ENCODE data around the gene ZNF654.
A peak's percentile ranks its signal among the peaks of the same experiment; 100 is the strongest.
"Not testable (repeated sequence)": the region's sequence is repeated elsewhere in the genome, so short reads cannot be mapped to it uniquely, and the experiment has no call there.

Gene ZNF654

DNA sequence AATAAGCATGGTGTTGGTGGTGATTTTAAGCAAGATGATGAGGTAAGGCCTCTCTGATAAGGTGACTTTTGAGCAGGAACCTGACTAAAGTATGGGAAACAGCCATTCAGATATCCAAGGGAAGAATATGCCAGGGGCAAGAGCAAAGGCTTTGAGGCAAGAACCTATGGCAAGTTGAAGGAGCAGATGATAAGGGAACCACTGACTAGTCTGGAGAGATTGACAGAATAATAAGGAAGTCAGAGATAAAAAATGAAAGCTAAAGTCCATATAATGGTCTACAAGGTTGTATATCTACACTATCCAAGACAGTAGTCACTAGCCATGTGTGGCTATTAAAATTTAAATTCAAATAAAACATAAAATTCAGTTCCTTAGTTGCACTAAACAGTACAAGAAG is 88.2 kb downstream of the ZNF654 start:
- peak in 1 of 2 experiments; percentile 14 for DNase-seq

DNA sequence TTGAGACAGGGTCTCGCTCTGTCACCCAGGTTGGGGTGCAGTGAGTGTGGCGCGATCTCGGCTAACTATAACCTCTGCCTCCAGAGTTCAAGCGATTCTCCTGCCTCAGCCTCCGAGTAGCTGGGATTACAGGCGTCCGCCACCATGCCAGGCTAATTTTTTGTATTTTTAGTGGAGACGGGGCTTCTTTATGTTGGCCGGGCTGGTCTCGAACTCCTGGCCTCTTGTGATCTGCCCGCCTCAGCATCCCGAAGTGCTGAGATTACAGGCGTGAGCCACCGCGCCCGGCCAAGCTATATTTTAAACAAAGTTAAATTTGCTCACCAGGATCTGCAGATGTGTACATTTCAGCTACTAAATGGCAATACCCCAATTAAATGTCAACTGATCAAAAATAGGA is 89.6 kb downstream of the ZNF654 start:
- no peak for DNase-seq

GRCh38 chr3:88149101-88149508 is 90.0 kb downstream of the ZNF654 start:
- peak; percentile 57 to 71 for DNase-seq

GRCh38 chr3:88149509-88150362 is 90.7 kb downstream of the ZNF654 start, which contains the start of gene C3orf38:
Gene C3orf38 (plus strand): TSS chr3:88149959. CDS start chr3:88150053, 94 bp downstream.
- DNase-seq = peak; percentile 92 to 93

DNA sequence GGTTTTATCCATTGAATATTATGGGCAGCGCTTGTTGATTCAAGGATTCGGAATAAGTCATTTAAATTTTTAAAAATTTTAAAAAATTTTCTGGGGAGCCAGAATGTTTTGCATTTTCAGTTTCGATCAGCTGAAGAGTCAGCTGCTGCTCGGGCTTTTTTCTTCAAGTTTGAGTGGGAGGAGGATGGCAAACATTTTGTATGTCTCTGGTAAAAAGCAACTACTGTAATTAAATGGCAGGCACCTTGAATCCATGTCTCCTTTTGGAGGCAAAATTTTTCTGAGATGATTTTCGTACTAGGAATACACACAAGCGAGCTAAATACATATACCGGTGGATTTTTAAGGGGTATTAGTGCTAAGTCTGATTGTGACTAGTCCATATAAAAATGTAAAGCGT is 91.3 kb downstream of the ZNF654 start:
- peak; percentile 29 to 39 for DNase-seq

DNA sequence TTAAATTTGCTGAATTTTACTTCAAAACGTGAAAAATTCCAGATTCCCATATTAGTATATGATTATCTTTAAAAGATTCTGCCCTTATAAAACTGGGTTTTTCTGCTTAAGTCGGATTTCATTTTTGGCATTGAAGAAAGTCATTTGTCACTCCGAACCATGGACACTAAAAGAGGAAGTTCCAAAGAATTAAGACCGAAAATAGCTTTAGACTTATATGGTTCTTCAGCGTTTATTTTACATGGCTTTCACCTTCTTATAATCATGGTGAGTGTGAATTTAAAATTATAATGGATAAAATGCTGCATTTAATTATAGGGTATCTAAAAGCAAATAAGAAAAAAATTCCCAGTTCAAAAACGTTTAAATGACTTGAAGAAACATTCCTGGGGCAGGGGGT is 91.8 kb downstream of the ZNF654 start:
- DNase-seq = peak; percentile 57 to 63

- DNase-seq = no peak
Observed at GRCh38 chr3:88151358-88151757, 92.3 kb downstream of the ZNF654 start.

DNA sequence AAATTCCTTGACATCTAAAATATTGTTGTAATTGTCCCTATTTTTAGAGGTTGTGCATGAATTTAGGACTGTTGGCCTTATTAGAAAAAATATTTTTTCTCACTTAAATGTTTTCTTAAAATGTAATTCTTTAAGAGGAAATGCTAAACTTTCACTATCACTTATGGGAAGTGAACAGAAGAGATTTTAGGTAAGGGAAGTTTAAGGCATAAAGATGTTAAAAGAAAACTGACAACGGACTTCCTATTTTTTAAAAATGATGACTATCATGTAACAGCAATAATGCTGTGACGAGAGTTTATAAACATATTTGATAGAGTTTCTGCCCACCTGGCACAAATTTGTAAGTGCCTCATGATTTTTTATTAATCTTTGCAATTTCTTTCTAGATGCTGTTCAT is 93.8 kb downstream of the ZNF654 start:
- no peak for DNase-seq

- DNase-seq = no peak
Observed at GRCh38 chr3:88166419-88166971, 107.4 kb downstream of the ZNF654 start.

DNA sequence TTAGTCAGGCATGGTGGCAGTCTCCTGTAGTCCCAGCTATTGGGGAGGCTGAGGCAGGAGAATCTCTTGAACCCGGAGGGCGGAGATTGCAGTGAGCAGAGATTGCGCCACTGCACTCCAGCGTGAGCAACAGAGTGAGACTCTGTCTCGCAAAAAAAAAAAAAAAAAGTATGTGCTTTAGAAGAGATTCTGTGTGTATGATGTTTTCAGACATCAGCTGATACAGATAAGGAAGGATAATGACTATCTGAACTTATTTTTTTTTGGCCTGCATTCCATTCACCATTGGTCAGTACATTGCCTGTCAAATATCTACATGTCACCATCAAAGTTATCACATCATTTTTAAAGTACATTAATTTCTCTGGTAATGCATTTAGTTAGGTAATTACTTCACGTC is 108.1 kb downstream of the ZNF654 start:
- no peak for DNase-seq

GRCh38 chr3:88167704-88168103 is 108.6 kb downstream of the ZNF654 start:
- DNase-seq = no peak

DNA sequence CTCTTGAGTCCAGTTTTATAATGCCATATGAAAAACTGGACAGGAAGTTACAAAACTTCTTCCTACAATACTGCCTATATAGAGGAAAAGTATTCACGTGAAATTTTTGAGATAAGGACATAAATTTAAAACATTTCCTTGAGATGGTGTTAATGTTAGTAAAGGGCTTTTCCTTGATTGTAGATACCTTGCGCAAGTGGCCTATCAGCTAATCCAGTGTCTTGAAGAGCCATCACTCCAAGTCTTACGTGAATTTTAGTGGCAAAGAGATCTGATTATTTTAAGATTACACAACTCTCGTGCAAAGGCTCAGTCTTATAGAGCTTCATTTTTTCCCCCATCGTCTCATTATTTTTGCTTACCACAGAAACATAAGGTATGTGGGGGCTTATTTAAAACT is 109.1 kb downstream of the ZNF654 start:
- DNase-seq = no peak

GRCh38 chr3:88180398-88180999 is 121.4 kb downstream of the ZNF654 start:
- peak; percentile 63 to 74 for DNase-seq

- not testable (repeated sequence) for DNase-seq
Observed at GRCh38 chr3:88182165-88182918, 123.3 kb downstream of the ZNF654 start.

DNA sequence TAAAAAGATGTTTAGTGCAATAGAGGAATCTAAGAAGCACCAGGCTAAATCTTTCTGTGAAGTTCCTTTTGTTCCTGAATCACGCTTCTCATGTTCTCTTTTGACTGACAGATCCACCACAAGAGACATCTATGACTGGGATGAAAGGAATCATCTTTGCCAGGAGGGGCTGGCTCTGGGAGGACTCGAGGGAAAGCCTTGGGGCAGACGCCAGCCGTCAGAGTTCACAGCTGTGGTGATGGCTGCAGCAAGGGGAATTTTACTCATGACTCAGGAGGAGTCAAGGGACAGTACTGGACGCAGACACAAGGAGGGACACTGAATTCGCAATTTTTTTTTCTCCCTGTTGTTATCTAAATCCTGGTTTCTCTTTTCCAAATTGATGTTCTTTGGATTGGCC is 129.4 kb downstream of the ZNF654 start:
- no peak for DNase-seq

DNA sequence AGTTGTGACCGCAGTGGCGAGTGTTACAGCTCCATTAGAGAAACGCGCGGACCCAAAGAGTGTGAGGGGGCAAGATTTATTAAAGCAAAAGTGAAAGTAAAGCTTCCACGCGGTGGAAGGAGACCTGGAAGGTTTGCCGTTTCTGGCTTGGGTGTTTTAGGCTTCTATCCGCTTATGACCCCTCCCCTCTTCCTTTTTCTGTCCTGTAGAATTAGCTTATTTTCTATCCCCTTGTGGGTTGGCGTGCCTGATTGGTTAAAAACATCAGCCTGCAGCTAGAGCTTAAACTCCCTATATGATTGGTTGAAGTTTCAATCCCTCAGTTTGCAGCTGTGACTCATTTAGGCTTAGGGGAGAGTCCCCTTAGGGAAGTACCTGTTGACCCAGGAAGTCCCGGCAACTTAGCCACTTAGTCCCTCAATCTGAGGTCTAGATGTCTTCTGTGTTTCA is 130.3 kb downstream of the ZNF654 start:
- DNase-seq = no peak

DNA sequence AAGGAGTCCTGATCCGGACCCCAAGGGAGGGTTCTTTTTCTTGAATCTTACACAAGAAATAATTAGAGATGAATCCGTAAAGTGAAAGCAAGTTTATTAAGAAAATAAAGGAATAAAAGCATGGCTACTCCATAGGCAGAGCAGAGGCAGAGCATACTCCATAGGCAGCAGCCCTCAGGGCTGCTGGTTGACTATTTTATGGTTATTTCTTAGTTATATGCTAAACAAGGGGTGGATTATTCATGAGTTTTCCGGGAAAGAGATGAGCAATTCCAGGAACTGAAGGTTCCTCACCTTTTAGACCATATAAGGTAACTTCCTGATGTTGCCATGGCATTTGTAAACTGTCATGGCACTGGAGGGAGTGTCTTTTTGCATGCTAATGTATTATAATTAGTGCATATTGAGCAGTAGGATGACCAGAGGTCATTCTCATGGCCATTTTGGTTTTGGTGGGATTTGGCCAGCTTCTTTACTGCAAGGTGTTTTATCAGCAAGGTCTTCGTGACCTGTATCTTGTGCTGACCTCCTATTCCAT is 132.9 kb downstream of the ZNF654 start:
- no peak for DNase-seq

DNA sequence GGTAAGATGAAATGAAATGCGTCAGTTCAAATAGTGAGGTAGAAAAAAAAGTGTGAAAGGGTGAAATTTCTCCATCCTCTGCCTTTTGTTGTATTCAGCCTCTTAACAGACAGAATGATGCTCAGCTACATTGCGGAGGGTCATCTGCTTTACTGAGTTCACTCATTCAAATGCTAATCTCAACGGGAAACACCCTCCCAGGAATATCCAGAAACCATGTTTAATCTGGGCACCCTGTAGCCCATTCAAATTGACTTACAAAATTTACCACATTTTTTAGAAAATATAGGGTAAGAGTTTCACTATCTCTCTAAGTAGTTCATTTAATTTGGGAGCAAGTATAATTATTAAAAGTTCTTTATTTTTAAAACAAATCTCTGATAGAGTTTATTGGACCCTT is 133.6 kb downstream of the ZNF654 start:
- DNase-seq = no peak

All from AML-193 (cell line).